ENCODE data around the gene TP73. TPM values are rescaled to one million over a fixed set of nuclear protein-coding genes. Genes with fewer than 3 reads are reported as not detected.

The TP73 gene
- total RNA-seq, 2 donors from 2014 or later, result 0.29 to 0.42 TPM

GRCh38 chr1:3631320-3632260 is 20.7 kb upstream of the TP73 start:
- Histone ChIP-seq H3K27ac (no peak overlapping the region), H3K4me1 (no peaks in the 10 kb centered on the region), H3K9me3 (no peaks in the 10 kb centered on the region), H3K27me3 (no peaks in the 10 kb centered on the region), H3K4me3 (no peak overlapping the region), H3K9ac (ENCODE audit: low read depth in 2 of 2, low read length in 2 of 2) (no peak overlapping the region), H3K36me3 (peaks cover 4% of the 10 kb centered on the region)
- intact Hi-C loops (cut with DNase I), result no loop called here
- TF ChIP-seq CTCF (IDR thresholded peaks at IDR 0.05), result no peak
- no peak for DNase-seq

- Histone ChIP-seq H3K9ac (ENCODE audit: low read depth in 2 of 2, low read length in 2 of 2) (no peak overlapping the region), H3K36me3 (peaks cover 4% of the 10 kb centered on the region), H3K27ac (no peak overlapping the region), H3K4me1 (no peaks in the 10 kb centered on the region), H3K4me3 (no peak overlapping the region), H3K27me3 (no peaks in the 10 kb centered on the region), H3K9me3 (no peaks in the 10 kb centered on the region)
- no peak for TF ChIP-seq CTCF (IDR thresholded peaks at IDR 0.05)
- DNase-seq, result no peak
- intact Hi-C loops (cut with DNase I), result no loop called here
Observed at GRCh38 chr1:3632298-3632697, 20.0 kb upstream of the TP73 start.

GRCh38 chr1:3632716-3633343 is 19.5 kb upstream of the TP73 start:
- no peak for DNase-seq
- TF ChIP-seq CTCF (IDR thresholded peaks at IDR 0.05), result no peak
- Histone ChIP-seq H3K4me3 (no peak overlapping the region), H3K27ac (no peak overlapping the region), H3K9me3 (no peaks in the 10 kb centered on the region), H3K36me3 (peaks cover 4% of the 10 kb centered on the region), H3K27me3 (no peaks in the 10 kb centered on the region), H3K9ac (ENCODE audit: low read depth in 2 of 2, low read length in 2 of 2) (no peak overlapping the region), H3K4me1 (no peaks in the 10 kb centered on the region)
- intact Hi-C loops (cut with DNase I), result no loop called here

- Histone ChIP-seq H3K27ac (no peak overlapping the region), H3K9ac (ENCODE audit: low read depth in 2 of 2, low read length in 2 of 2) (no peak overlapping the region), H3K36me3 (peaks cover 8% of the 10 kb centered on the region), H3K9me3 (no peaks in the 10 kb centered on the region), H3K4me3 (no peak overlapping the region), H3K27me3 (no peaks in the 10 kb centered on the region), H3K4me1 (no peaks in the 10 kb centered on the region)
- DNase-seq, result no peak
- intact Hi-C loops (cut with DNase I), result no loop called here
- TF ChIP-seq CTCF (IDR thresholded peaks at IDR 0.05), result no peak
Observed at GRCh38 chr1:3633344-3634058, 18.8 kb upstream of the TP73 start.

GRCh38 chr1:3634059-3634800 is 18.1 kb upstream of the TP73 start:
- TF ChIP-seq CTCF (IDR thresholded peaks at IDR 0.05), result no peak
- intact Hi-C loops (cut with DNase I), result no loop called here
- peaks cover 8% of the 10 kb centered on the region for H3K36me3 ChIP-seq

More at GRCh38 chr1:3634059-3634800, 18.1 kb upstream of the TP73 start:
- Histone ChIP-seq H3K27ac (no peak overlapping the region), H3K27me3 (no peaks in the 10 kb centered on the region), H3K9me3 (no peaks in the 10 kb centered on the region), H3K4me1 (no peaks in the 10 kb centered on the region), H3K9ac (ENCODE audit: low read depth in 2 of 2, low read length in 2 of 2) (no peak overlapping the region), H3K4me3 (no peak overlapping the region)
- no peak for DNase-seq

Measured in colonic mucosa (tissue), 4 donors.